Stimulated activated naive CD8-positive, alpha-beta T cell treated with anti-CD3 and anti-CD28 coated beads, Interleukin-15, amount 100 ng/mL, for 72 hours (primary cell): ENCODE measurements around the gene LIN52.

Experiments used
- ATAC-seq: fragments of 150-1000 bp; cut with Tn5 transposase; 2 replicates; pipeline ENCODE4 v1.10.0; 2021; ENCODE audit warnings: mild to moderate bottlenecking, moderate library complexity
- DNase-seq, 2 donors: peaks; one replicate each; pipeline ENCODE4 v3.0.0; 2021 to 2022
- H3K27ac Mint-ChIP-seq, 2 donors: one replicate each; pipeline ENCODE4 v1.8.0; 2022; ENCODE audit warnings: mild to moderate bottlenecking in 2 of 2, mixed read lengths in 2 of 2, moderate library complexity in 2 of 2
- H3K27me3 Mint-ChIP-seq: one replicate; pipeline ENCODE4 v1.8.0; 2022; ENCODE audit warnings: mixed read lengths
- H3K4me1 Mint-ChIP-seq: one replicate; pipeline ENCODE4 v1.8.0; 2022; ENCODE audit warnings: mild to moderate bottlenecking, mixed read lengths
- H3K4me3 Mint-ChIP-seq, 2 donors: one replicate each; pipeline ENCODE4 v1.8.0; 2022; ENCODE audit warnings: mild to moderate bottlenecking in 2 of 2, mixed read lengths in 2 of 2, moderate library complexity in 1 of 2
- H3K9me3 Mint-ChIP-seq, 2 donors: one replicate each; pipeline ENCODE4 v1.8.0; 2022; ENCODE audit warnings: mixed read lengths in 2 of 2

Gene LIN52, protein sequence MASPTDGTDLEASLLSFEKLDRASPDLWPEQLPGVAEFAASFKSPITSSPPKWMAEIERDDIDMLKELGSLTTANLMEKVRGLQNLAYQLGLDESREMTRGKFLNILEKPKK

DNA sequence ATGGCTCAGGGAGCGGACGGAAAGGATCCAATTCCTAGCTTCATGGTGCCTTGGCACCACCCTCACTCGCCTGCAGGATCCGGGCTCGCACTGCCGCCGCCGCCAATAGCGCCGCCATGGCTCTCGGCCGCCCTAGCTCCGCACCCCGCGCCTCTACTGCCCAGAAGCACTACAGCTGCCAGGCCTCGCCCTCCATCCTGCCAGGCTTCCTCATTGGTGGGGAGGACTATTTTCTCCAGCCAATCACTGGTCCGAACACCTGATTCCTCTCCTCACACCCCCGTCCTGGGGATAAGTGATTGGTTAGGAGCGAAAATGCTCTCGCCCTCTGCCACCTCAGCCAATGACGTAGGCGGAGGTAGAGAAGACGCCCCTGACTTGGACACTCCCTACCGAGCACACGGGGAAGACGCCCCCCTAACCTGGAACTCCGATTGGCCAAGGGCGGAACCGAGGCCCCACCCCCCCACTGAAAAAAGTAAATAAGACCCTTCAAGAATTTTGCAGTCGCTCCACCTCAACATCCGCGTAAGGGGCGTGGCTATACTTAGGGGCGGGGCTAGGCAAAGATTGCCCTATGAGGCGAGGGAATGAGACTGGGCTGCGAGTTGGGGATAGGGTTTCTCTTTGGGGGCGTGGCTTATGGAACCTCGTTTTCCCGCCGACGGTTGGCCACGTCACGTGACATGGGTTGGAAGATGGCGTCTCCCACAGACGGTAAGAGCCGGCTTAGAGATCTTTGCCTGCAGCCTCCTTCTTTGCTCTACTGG lies at the start of gene LIN52, which contains the start of gene ALDH6A1:
Gene LIN52 (plus strand): TSS at position 680 of the 770 bp plus-strand sequence. CDS start 19 bp downstream, at position 699.
Gene ALDH6A1 (minus strand): TSS at position 177 of the 770 bp plus-strand sequence. CDS start 59 bp downstream, at position 118.
- peak; percentile 100 for DNase-seq
- peak; percentile 95 for ATAC-seq
- Mint-ChIP-seq H3K27ac (peak within 1 kb of the TSS; percentile 93 to 96), H3K27me3 (no peaks in the 10 kb centered on the region), H3K4me1 (peaks cover 36% of the 10 kb centered on the region), H3K9me3 (peaks cover 0 to 4% of the 10 kb centered on the region in 2 donors), H3K4me3 (peak within 1 kb of the TSS; percentile 89 to 90)

DNA sequence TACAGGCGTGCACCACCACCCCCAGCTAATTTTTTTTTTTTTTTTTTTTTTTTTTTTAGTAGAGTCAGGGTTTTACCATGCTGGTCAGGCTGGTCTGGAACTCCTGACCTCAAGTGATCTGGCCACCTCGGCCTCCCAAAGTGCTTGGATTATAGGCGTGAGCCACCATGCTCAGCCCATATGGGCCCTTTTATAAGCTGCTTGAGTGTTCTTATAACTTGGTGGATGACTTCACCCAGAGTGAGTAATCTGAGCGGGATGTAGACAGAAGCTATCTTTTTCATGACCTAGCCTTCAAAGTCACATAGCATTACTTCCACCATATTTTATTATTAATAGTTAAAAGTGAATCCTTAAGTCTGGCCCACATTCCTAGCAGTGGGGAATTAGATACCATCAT lies 49.2 kb upstream of the LIN52 start:
- no peaks in the 10 kb centered on the region for H3K4me1 Mint-ChIP-seq
- H3K27me3 Mint-ChIP-seq: no peaks in the 10 kb centered on the region
- H3K4me3 Mint-ChIP-seq: no peak overlapping the region
- no peaks in the 10 kb centered on the region for H3K9me3 Mint-ChIP-seq
- ATAC-seq: no peak
- DNase-seq: no peak
- H3K27ac Mint-ChIP-seq: no peak overlapping the region

DNA sequence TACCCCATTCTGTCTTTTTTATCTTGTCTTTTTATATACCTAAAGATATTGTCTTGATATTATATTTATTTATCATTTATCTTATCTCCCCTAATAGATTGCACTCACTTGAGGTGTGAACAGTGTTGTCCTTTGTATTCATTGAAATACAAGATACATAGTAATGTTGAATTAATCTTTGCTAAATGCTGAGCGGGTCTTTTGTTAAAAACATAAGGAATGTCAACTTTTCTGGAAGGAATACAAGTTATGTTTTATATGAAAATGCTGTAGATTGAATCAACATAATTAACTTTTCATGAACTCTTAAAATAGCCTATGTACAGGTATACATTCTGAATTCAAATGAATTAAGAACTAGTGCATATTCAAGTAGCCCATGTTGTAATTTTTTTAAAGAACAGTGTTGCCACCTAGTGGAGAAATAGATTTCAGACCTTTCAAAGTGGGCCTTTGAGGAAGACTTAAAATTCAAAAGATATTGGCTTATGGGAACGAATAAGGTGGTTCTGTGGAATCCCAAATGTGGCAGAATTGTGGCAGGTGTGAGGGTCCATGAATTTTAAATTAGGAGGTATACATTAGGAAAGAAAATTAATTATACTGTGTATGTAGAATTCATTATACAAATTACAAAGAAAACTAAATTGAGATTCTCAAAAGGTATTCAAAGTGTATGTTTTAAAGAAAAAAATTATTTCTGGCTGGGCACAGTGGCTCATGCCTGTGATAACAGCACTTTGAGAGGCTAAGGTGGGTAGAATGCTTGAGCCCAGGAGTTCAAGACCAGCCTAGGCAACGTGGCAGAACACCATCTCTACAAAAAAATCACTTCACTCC lies 46.5 kb upstream of the LIN52 start:
- no peaks in the 10 kb centered on the region for H3K4me1 Mint-ChIP-seq
- ATAC-seq: no peak
- no peak for DNase-seq
- no peaks in the 10 kb centered on the region for H3K9me3 Mint-ChIP-seq
- H3K27me3 Mint-ChIP-seq: no peaks in the 10 kb centered on the region
- peak overlapping the region in 1 of 2 donors; percentile 42 for H3K27ac Mint-ChIP-seq
- H3K4me3 Mint-ChIP-seq: no peak overlapping the region

DNA sequence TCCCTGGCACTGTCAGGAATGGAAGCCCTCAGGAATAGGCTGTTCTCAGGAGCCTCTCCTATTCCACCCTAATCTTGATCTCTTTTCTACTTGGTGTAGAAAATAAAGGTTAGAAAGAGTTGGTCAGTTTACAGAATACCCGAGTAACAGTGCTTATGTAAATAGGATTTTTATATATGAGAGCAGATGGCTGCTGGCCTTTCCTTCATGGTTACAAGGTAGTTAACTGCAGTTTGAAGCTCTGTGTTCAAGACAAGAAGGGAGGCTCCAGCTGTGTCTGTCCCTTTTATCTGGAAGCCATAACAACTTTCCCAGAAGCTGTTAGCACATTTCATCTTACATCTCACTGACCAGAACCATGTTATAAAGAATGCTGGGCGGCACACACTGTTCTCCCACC lies 42.5 kb upstream of the LIN52 start:
- Mint-ChIP-seq H3K27ac (no peak overlapping the region), H3K9me3 (no peaks in the 10 kb centered on the region), H3K27me3 (no peaks in the 10 kb centered on the region), H3K4me3 (no peak overlapping the region), H3K4me1 (no peaks in the 10 kb centered on the region)
- ATAC-seq (no peak), DNase-seq (no peak)

DNA sequence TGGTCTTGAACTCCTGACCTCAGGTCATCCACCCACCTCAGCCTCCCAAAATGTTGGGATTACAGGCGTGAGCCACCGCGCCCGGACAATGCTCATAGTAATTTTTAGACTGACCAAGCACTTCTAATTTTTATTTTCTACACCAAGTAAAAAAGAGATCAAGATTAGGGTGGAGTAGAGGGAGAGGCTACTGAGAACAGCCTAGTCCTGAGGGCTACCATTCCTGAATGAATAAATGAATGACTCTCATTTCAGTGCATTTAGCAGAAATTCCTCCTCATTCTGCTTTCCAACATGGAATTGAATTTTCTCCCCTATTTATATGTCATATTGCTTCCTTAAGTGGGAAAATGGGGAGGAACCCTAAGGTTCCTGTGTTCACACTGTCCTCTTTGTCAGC lies 39.2 kb upstream of the LIN52 start:
- DNase-seq (no peak), ATAC-seq (no peak)
- Mint-ChIP-seq H3K27ac (no peak overlapping the region), H3K4me3 (no peak overlapping the region), H3K4me1 (no peaks in the 10 kb centered on the region), H3K27me3 (no peaks in the 10 kb centered on the region), H3K9me3 (no peaks in the 10 kb centered on the region)

DNA sequence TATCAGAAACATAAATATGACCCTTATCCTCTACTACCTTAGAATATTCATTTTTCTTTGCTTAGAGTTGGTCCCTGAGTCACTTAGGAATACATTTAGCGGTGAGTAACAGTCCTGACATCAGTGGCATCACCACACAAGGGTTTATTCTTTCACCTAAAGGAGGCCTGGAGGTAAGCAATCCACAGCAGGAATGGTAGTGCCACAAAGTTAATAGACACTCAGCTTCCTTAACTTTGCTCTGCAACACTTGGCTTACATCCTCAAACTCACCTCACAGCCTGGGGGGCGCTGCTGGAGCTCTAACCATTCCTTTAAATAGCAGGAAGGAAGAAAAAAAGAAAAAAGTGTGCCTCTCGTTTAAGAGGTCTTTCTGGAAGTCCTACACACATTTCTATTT lies 36.5 kb upstream of the LIN52 start:
- ATAC-seq (no peak), DNase-seq (no peak)
- no peaks in the 10 kb centered on the region for H3K4me1 Mint-ChIP-seq
- no peak overlapping the region for H3K4me3 Mint-ChIP-seq
- H3K27ac Mint-ChIP-seq: no peak overlapping the region
- no peaks in the 10 kb centered on the region for H3K27me3 Mint-ChIP-seq
- no peaks in the 10 kb centered on the region for H3K9me3 Mint-ChIP-seq

DNA sequence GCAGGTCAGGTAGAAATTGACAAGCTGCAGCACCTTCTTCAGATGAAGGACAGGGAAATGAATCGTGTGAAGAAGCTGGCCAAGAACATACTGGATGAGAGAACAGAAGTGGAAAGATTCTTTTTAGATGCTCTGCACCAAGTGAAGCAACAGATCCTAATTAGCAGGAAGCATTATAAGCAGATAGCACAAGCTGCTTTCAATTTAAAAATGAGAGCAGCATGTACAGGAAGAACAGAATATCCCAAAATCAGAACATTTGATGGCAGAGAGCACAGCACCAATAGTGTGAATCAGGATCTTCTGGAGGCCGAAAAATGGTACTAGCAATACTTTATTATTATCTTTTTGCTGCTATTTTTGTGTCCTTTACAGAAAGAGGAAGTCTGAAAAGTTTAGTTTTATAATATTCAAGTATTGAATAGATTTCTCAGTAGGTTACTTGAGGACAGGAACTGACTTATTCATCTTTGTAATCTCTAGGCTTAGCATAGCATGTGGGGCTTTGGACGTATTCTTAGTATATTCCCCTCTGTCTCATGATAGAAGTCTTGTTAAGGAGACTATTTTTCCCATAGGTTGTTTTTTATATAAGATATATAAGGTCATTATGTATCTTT lies 34.8 kb upstream of the LIN52 start:
- Mint-ChIP-seq H3K27ac (no peak overlapping the region), H3K27me3 (no peaks in the 10 kb centered on the region), H3K9me3 (no peaks in the 10 kb centered on the region), H3K4me1 (no peaks in the 10 kb centered on the region), H3K4me3 (no peak overlapping the region)
- ATAC-seq (no peak), DNase-seq (no peak)

DNA sequence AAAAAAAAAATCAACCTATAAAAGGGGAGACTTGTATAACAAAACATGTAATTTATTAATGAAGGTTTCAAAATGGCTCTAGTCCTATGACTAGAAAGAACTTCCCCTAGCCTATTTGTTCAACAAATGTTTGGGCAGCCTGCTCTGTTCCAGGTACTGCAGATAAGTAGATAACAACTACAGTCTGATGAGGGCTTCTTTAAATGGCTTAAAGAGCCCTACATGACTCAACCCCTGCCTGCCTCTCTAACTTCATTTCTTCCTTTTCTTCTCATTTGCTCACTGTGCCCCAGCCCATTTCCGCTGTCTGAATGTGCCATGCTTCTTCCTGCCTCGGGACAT lies 22.0 kb upstream of the LIN52 start:
- no peak overlapping the region for H3K4me3 Mint-ChIP-seq
- H3K27me3 Mint-ChIP-seq: no peaks in the 10 kb centered on the region
- no peaks in the 10 kb centered on the region for H3K9me3 Mint-ChIP-seq
- ATAC-seq (no peak), DNase-seq (no peak)
- peak overlapping the region in 1 of 2 donors; percentile 20 for H3K27ac Mint-ChIP-seq
- no peaks in the 10 kb centered on the region for H3K4me1 Mint-ChIP-seq

DNA sequence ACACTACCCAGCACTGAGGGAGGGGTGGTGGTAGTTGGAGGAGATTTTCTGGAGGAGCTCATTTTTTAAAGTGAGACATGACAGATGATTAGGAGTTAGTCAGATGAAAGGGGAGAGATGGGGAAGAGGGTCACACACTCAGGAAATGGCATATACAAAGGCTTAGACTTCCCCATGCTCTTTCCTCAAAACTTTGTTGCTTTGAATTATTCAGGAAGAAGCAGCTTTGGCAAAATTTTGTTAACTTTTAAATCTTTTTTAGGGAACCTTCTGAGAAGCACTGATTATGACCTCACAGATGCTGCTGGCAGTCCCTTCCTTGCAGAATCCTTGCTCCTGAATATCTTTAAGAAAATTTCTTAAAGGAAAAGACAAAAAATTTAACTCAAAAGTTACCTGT lies 20.3 kb upstream of the LIN52 start:
- no peaks in the 10 kb centered on the region for H3K27me3 Mint-ChIP-seq
- no peak overlapping the region for H3K27ac Mint-ChIP-seq
- H3K4me1 Mint-ChIP-seq: no peaks in the 10 kb centered on the region
- H3K9me3 Mint-ChIP-seq: no peaks in the 10 kb centered on the region
- DNase-seq: no peak
- H3K4me3 Mint-ChIP-seq: no peak overlapping the region
- ATAC-seq: no peak

DNA sequence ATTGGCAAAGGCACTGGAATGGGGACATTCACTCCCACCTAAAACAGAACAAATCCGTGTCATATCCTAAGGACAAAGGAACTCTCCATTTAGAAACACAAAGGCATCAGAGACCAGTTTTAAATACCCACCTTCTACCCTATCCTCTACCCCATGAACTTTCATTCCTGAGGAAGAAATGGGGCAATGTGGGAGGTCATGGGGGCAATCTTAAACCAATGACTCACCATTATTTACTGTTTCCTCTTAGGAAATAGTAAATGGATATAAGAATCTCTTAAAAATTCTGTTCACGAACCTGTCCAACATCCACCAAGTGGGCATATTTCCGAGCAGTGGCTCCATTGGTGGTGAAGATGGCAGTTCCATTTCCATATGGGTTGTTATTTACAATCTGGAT lies 19.9 kb upstream of the LIN52 start:
- no peak overlapping the region for H3K27ac Mint-ChIP-seq
- no peak overlapping the region for H3K4me3 Mint-ChIP-seq
- no peak for ATAC-seq
- no peaks in the 10 kb centered on the region for H3K9me3 Mint-ChIP-seq
- H3K4me1 Mint-ChIP-seq: no peaks in the 10 kb centered on the region
- no peaks in the 10 kb centered on the region for H3K27me3 Mint-ChIP-seq
- no peak for DNase-seq

DNA sequence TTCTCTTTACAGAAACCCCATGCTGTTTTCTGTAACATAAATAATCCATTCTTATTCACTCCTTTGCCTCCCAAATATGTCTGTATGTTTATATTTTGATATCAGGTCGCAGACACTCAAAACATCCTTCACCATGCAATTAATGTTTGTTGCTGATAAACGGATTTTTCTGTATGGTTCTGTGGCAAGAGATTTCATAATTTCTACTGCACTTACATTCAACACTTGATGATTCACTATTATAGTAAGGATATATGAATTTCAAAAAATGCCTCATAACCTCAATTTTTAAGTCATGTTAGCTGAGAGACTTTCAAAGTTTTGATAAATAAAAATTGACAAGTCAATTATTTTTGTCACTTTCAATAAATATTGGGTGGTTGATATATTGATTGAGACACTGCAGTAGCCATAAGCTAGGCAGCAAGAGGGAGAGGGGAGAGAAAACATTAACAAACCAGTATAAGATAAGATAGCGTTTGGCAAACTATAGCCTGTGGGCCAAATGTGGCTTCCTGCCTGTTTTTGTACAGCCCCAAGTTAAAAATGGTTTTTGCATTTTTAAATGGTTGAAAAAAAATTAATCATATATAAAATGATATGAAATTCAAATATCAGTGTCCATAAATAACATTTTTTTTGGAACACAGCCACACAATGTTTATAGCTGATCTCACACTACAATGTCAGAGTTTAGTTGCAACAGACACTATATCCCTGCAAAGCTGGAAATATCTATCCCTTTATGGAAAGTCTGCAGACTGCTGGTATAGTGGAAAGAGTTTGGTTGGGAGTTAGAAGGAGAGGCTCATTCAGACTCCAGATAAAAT lies 18.8 kb upstream of the LIN52 start:
- DNase-seq: no peak
- no peaks in the 10 kb centered on the region for H3K27me3 Mint-ChIP-seq
- no peaks in the 10 kb centered on the region for H3K4me1 Mint-ChIP-seq
- no peak for ATAC-seq
- no peak overlapping the region for H3K27ac Mint-ChIP-seq
- H3K9me3 Mint-ChIP-seq: no peaks in the 10 kb centered on the region
- no peak overlapping the region for H3K4me3 Mint-ChIP-seq

DNA sequence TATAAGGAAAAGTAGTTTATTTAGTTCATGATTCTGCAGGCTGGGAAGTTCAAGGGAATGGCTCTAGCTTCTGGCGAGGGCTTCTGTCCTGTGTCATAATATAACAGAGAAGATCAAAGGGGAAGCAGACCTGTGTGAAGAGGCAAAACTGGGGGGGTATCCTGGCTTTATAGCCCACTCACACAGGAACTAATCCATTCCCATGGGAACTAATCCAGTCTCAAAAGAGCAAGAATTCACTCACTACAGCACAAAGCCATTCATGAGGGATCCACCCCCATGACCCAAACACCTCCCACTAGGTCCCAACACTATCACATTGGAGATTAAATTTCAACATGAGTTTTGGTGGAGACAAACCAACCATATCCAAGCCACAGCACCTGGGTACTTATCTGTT lies 7.4 kb upstream of the LIN52 start:
- no peaks in the 10 kb centered on the region for H3K9me3 Mint-ChIP-seq
- DNase-seq (no peak), ATAC-seq (no peak)
- H3K4me3 Mint-ChIP-seq: no peak overlapping the region
- H3K27ac Mint-ChIP-seq: peak overlapping the region in 1 of 2 donors; percentile 66
- peaks cover under 1% of the 10 kb centered on the region for H3K4me1 Mint-ChIP-seq
- no peaks in the 10 kb centered on the region for H3K27me3 Mint-ChIP-seq

DNA sequence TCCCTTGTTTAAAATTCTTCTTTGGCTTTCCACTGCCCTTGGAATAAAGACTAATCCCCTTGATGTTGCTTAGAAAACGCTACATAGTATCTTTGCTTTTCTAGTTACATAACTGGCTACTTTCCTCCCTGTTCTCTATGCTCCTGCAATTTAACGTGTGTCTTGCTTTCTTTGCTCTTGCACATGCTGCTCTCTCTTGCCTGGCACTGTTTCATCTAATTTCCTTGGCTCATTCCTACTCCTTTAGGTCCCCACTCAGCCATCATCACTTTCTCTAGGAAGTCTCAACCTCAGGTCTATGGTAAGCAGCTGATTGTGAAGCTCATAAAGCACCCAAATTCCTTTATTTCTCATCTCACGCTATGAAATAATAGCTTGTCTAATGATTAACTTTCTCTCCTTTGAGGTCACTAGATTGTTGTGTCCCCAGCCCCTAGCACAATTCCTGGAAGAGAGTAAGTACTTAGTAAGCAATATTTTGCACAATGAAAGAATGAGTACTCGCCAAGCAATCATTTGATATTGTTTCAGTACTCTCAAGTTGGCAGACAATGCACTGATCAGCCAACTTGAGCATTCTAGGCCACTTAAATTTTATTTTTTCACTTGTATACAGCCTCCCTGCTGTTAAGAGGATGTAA lies 3.8 kb upstream of the LIN52 start:
- no peaks in the 10 kb centered on the region for H3K9me3 Mint-ChIP-seq

DNA sequence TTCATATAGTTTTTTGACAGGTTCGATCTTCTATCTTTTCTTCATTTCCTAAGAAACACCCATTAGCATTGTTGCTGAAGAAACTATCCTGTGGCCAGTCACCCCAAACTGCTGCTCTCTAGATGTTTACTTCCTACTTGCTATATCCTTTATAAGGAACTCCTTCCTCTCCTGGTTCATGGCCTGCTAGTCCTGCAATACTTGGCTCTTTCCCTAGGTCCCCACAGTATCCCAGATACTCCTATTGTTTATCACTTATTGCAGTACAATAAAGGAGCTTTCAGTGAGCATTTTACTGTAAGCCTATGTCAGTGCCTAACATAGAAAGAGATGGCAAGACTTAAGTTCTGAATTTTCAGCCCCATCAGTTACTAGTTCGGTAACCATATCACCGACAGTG lies 3.3 kb upstream of the LIN52 start:
- no peak for DNase-seq
- Mint-ChIP-seq H3K9me3 (no peaks in the 10 kb centered on the region), H3K4me3 (no peak overlapping the region), H3K27ac (no peak overlapping the region), H3K27me3 (no peaks in the 10 kb centered on the region), H3K4me1 (peaks cover 22% of the 10 kb centered on the region)
- no peak for ATAC-seq

More for the DNA sequence above, 3.8 kb upstream of the LIN52 start:
- no peak overlapping the region for H3K27ac Mint-ChIP-seq
- DNase-seq (no peak), ATAC-seq (no peak)
- no peaks in the 10 kb centered on the region for H3K27me3 Mint-ChIP-seq
- H3K4me3 Mint-ChIP-seq: no peak overlapping the region
- H3K4me1 Mint-ChIP-seq: peaks cover 17% of the 10 kb centered on the region

DNA sequence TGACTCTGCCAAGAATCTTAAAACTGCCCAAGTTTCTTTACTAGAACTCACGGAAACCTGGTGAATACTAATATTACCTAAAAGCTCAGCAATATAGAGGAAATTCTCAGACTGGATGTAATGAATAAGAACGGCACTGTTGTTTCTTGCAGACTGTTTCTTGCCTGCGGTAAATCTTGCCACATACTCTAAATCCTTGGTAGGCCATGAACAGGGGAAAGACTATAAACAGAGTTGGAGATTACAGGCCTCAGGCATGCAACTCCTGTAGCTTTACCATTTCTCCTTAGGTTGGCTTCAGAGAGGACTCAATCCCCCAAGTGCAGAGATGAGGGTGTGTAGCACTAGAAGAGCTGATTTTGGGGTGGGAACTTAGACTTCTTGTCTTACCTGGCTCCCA lies 1.6 kb upstream of the LIN52 start:
- no peaks in the 10 kb centered on the region for H3K27me3 Mint-ChIP-seq
- no peak for ATAC-seq
- H3K9me3 Mint-ChIP-seq: no peaks in the 10 kb centered on the region
- H3K27ac Mint-ChIP-seq: peak overlapping the region in 1 of 2 donors; percentile 79
- peak overlapping the region; percentile 89 to 90 for H3K4me3 Mint-ChIP-seq
- peaks cover 25% of the 10 kb centered on the region for H3K4me1 Mint-ChIP-seq
- no peak for DNase-seq
